ENCODE results near the gene FOCAD. TPM values are rescaled to one million over a fixed set of nuclear protein-coding genes. Genes with fewer than 3 reads are reported as not detected.

The FOCAD gene
- total RNA-seq, 1 experiment from 2014 or later: 43.3 TPM

DNA sequence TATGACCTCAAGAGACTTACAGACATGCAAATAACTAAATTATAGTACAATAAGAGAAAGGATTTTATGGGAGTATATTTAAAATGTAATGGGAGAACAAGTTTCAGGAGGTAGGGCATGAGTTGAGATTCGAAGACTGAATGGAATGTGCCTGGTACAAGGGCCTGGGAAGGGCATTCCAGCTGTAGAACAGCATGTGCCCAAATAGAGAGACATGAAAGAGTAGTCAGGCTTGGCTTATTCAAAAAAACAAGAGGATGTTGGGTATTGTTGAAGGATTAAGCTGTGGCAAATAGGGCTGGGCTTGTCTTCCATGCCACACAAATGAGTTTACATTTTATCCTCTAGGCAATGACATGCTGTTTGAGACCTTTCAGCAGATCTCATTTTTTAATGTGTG is 86.9 kb downstream of the FOCAD start:
- H4K20me1 ChIP-seq (ENCODE audit: control insufficient read depth, insufficient read depth, insufficient read length): no peaks in the 10 kb centered on the region
- Mint-ChIP-seq H3K4me3 (no peak overlapping the region), H3K4me1 (0 out of 4 replicates have a peak, but pooled peaks cover 0 to 3% of the 10 kb centered on the region in 2 experiments), H3K27me3 (ENCODE audit: low read depth) (no peaks in the 10 kb centered on the region), H3K9me3 (no peaks in the 10 kb centered on the region; a peak in 1 of 5 replicates), H3K27ac (no peak overlapping the region), H3K36me3 (ENCODE audit: insufficient read depth in 1 of 3, low read depth in 3 of 3) (peaks cover 28 to 33% (median 31%) of the 10 kb centered on the region in 3 experiments)
- H2BK120ac ChIP-seq (ENCODE audit: low read depth, low read length, poor library complexity, severe bottlenecking): no peak overlapping the region
- H2AFZ ChIP-seq (ENCODE audit: low read length): no peak overlapping the region
- no peak overlapping the region for H2BK20ac ChIP-seq (ENCODE audit: low read depth, low read length, poor library complexity, severe bottlenecking)
- H3K4me2 ChIP-seq (ENCODE audit: insufficient read depth, insufficient read length, low read length): no peak overlapping the region
- no peak for DNase-seq
- H4K5ac ChIP-seq (ENCODE audit: insufficient read length, low read depth, low read length): no peak overlapping the region
- H3K27ac ChIP-seq (ENCODE audit: insufficient read length, low read depth, low read length): no peak overlapping the region
- H4K8ac ChIP-seq (replicated peaks; ENCODE audit: insufficient read length, low read depth, low read length): no peak overlapping the region
- no peak overlapping the region for H2BK5ac ChIP-seq (ENCODE audit: insufficient read length, low read length)
- H3K79me2 ChIP-seq (ENCODE audit: insufficient read depth, low read length): no peaks in the 10 kb centered on the region
- H4K91ac ChIP-seq (ENCODE audit: insufficient read length, low read depth, low read length): no peak overlapping the region
- TF ChIP-seq, protein P1, sequence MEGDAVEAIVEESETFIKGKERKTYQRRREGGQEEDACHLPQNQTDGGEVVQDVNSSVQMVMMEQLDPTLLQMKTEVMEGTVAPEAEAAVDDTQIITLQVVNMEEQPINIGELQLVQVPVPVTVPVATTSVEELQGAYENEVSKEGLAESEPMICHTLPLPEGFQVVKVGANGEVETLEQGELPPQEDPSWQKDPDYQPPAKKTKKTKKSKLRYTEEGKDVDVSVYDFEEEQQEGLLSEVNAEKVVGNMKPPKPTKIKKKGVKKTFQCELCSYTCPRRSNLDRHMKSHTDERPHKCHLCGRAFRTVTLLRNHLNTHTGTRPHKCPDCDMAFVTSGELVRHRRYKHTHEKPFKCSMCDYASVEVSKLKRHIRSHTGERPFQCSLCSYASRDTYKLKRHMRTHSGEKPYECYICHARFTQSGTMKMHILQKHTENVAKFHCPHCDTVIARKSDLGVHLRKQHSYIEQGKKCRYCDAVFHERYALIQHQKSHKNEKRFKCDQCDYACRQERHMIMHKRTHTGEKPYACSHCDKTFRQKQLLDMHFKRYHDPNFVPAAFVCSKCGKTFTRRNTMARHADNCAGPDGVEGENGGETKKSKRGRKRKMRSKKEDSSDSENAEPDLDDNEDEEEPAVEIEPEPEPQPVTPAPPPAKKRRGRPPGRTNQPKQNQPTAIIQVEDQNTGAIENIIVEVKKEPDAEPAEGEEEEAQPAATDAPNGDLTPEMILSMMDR (conservative IDR thresholded peaks at IDR 0.05): no peak
- H3K27me3 ChIP-seq (ENCODE audit: insufficient read depth, low read length): no peaks in the 10 kb centered on the region
- no peak overlapping the region for H3K23ac ChIP-seq (ENCODE audit: insufficient read length, low read depth, low read length)
- H3K79me1 ChIP-seq (ENCODE audit: insufficient read depth, low read depth, low read length, poor library complexity, severe bottlenecking): peaks cover 3% of the 10 kb centered on the region
- H3K56ac ChIP-seq (ENCODE audit: insufficient read length, low read depth, low read length): no peak overlapping the region
- no peak overlapping the region for H2BK15ac ChIP-seq (ENCODE audit: low read depth, low read length)
- no peak overlapping the region for H3T11ph ChIP-seq (ENCODE audit: low read length)
- no peaks in the 10 kb centered on the region for H3K4me1 ChIP-seq (ENCODE audit: insufficient read depth, low read length)
- no peaks in the 10 kb centered on the region for H3K23me2 ChIP-seq (ENCODE audit: insufficient read length, low read depth, low read length, poor library complexity, severe bottlenecking)
- no peak overlapping the region for H3K9ac ChIP-seq (ENCODE audit: extremely low read depth, insufficient read length, low read length)
- no peak overlapping the region for H3K4ac ChIP-seq (ENCODE audit: low read depth, low read length)
- H3K14ac ChIP-seq (ENCODE audit: insufficient read depth, low read length): no peak overlapping the region
- WGBS (ENCODE audit: extremely low coverage, insufficient read length, low lambda C conversion rate): 100% methylated on average over 1 of the region's 1 CpG
- no peak overlapping the region for H2AK5ac ChIP-seq (ENCODE audit: insufficient read length, low read length)
- no peaks in the 10 kb centered on the region for H3K9me3 ChIP-seq (ENCODE audit: control insufficient read depth, low read depth, low read length)
- H3K18ac ChIP-seq (ENCODE audit: insufficient read length, low read depth, low read length): no peak overlapping the region
- no peak overlapping the region for H2BK12ac ChIP-seq (ENCODE audit: insufficient read length, low read depth, low read length)
